Measurements from ENCODE around the gene PPP5C.

PPP5C gene

GRCh38 chr19:46383171-46383815 is 36.4 kb downstream of the PPP5C start:
- Histone ChIP-seq H3K27ac (no peak overlapping the region), H3K36me3 (ENCODE audit: insufficient read depth, low read length) (peaks cover 87% of the 10 kb centered on the region), H3K9me3 (ENCODE audit: low read depth, low read length) (peaks cover 7% of the 10 kb centered on the region), H3K9ac (ENCODE audit: insufficient read length) (no peak overlapping the region), H3K4me3 (no peak overlapping the region)
- TF ChIP-seq FOXP2 (optimal IDR thresholded peaks at IDR 0.05; ENCODE audit: control extremely low read depth, extremely low read length, insufficient read depth): no peak
- TF ChIP-seq EZH2 (IDR thresholded peaks at IDR 0.05): no peak
- TF ChIP-seq POLR2AphosphoS5 (IDR thresholded peaks at IDR 0.05; ENCODE audit: borderline replicate concordance, low read depth, low read length): no peak
- no peak for DNase-seq (ENCODE audit: low read depth, low spot score)

DNA sequence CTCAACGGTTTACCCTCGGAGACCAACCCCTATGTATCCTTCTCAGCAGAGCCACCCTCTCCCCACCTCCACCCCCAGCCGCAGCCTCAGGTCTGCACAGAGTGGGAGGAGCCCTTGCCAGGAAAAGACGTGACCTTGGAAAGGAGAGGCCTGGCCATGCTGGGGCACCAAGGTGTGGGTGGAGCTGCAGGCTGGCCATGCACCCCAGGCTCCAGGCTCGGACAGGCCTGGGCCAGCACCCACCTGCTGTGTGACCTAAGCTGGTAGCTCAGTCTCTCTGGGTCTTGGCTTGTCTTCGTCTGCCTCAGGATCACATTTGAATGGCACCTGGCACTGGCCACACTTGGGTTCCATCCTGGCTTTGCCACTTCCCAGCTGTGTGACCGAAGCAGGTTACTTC is 37.0 kb downstream of the PPP5C start:
- no peak overlapping the region for H3K9ac ChIP-seq (ENCODE audit: insufficient read length)
- DNase-seq (ENCODE audit: low read depth, low spot score): no peak
- H3K4me3 ChIP-seq: no peak overlapping the region
- peaks cover 90% of the 10 kb centered on the region for H3K36me3 ChIP-seq (ENCODE audit: insufficient read depth, low read length)
- H3K27ac ChIP-seq: no peak overlapping the region
- peaks cover 7% of the 10 kb centered on the region for H3K9me3 ChIP-seq (ENCODE audit: low read depth, low read length)
- TF ChIP-seq EZH2 (IDR thresholded peaks at IDR 0.05) (no peak), FOXP2 (optimal IDR thresholded peaks at IDR 0.05; ENCODE audit: control extremely low read depth, extremely low read length, insufficient read depth) (no peak), POLR2AphosphoS5 (IDR thresholded peaks at IDR 0.05; ENCODE audit: borderline replicate concordance, low read depth, low read length) (no peak)

DNA sequence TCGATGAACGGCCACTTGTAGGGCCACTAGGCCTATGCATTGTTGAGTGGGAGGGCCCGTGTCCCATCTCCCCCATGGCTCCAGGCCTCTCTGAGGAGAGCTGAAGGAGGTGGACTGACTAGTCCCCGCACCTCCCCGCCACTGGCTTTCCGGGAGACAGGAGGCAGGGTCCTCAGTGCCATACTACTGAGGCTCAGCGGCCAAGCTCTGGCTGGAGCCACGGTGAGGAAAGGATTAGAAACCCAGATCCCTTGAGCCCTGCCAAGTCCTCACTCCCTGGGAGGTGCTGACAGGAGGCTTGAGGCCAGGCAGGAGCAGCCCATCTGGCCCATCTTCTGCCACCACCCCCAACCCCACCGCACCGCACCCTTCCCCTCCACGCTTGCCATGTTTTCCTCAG is 37.5 kb downstream of the PPP5C start:
- TF ChIP-seq POLR2AphosphoS5 (IDR thresholded peaks at IDR 0.05; ENCODE audit: borderline replicate concordance, low read depth, low read length) (no peak), FOXP2 (optimal IDR thresholded peaks at IDR 0.05; ENCODE audit: control extremely low read depth, extremely low read length, insufficient read depth) (no peak), EZH2 (IDR thresholded peaks at IDR 0.05) (no peak)
- H3K9me3 ChIP-seq (ENCODE audit: low read depth, low read length): peaks cover 7% of the 10 kb centered on the region
- no peak overlapping the region for H3K4me3 ChIP-seq
- H3K36me3 ChIP-seq (ENCODE audit: insufficient read depth, low read length): peaks cover 89% of the 10 kb centered on the region
- no peak overlapping the region for H3K9ac ChIP-seq (ENCODE audit: insufficient read length)
- no peak for DNase-seq (ENCODE audit: low read depth, low spot score)
- H3K27ac ChIP-seq: no peak overlapping the region

DNA sequence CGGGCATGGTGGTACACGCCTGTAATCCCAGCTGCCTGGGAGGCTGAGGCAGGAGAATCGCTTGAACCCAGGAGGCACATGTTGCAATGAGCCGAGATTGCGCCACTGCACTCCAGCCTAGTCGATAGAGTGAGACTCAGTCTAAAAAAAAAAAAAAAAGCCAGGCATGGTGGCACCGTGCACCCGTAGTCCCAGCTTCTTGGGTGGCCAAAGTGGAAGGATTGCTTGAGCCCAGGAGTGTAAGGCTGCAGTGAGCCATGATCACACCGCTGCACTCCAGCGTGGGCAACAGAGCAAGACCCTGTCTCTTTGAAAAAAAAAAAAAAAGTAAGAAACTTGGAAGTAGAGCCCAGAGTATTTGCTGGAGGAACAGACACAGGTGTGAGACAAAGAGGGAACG is 38.7 kb downstream of the PPP5C start:
- peaks cover 89% of the 10 kb centered on the region for H3K36me3 ChIP-seq (ENCODE audit: insufficient read depth, low read length)
- no peak overlapping the region for H3K27ac ChIP-seq
- no peak overlapping the region for H3K9ac ChIP-seq (ENCODE audit: insufficient read length)
- H3K4me3 ChIP-seq: no peak overlapping the region
- H3K9me3 ChIP-seq (ENCODE audit: low read depth, low read length): peaks cover 3% of the 10 kb centered on the region; the same call in 1 of the 2 replicates
- DNase-seq (ENCODE audit: low read depth, low spot score): no peak
- TF ChIP-seq POLR2AphosphoS5 (IDR thresholded peaks at IDR 0.05; ENCODE audit: borderline replicate concordance, low read depth, low read length) (no peak), EZH2 (IDR thresholded peaks at IDR 0.05) (no peak), FOXP2 (optimal IDR thresholded peaks at IDR 0.05; ENCODE audit: control extremely low read depth, extremely low read length, insufficient read depth) (no peak)

GRCh38 chr19:46386151-46386550 is 39.3 kb downstream of the PPP5C start:
- H3K27ac ChIP-seq: no peak overlapping the region
- H3K36me3 ChIP-seq (ENCODE audit: insufficient read depth, low read length): peaks cover 89% of the 10 kb centered on the region
- no peak for TF ChIP-seq POLR2AphosphoS5 (IDR thresholded peaks at IDR 0.05; ENCODE audit: borderline replicate concordance, low read depth, low read length)
- TF ChIP-seq EZH2 (IDR thresholded peaks at IDR 0.05): no peak
- no peak for TF ChIP-seq FOXP2 (optimal IDR thresholded peaks at IDR 0.05; ENCODE audit: control extremely low read depth, extremely low read length, insufficient read depth)
- H3K9ac ChIP-seq (ENCODE audit: insufficient read length): no peak overlapping the region
- DNase-seq (ENCODE audit: low read depth, low spot score): no peak
- no peaks in the 10 kb centered on the region for H3K9me3 ChIP-seq (ENCODE audit: low read depth, low read length)
- no peak overlapping the region for H3K4me3 ChIP-seq

- no peak overlapping the region for H3K9ac ChIP-seq (ENCODE audit: insufficient read length)
- peaks cover 83% of the 10 kb centered on the region for H3K36me3 ChIP-seq (ENCODE audit: insufficient read depth, low read length)
- H3K4me3 ChIP-seq: no peak overlapping the region
- H3K27ac ChIP-seq: no peak overlapping the region
- no peak for TF ChIP-seq FOXP2 (optimal IDR thresholded peaks at IDR 0.05; ENCODE audit: control extremely low read depth, extremely low read length, insufficient read depth)
- no peak for TF ChIP-seq POLR2AphosphoS5 (IDR thresholded peaks at IDR 0.05; ENCODE audit: borderline replicate concordance, low read depth, low read length)
- no peak for TF ChIP-seq EZH2 (IDR thresholded peaks at IDR 0.05)
- DNase-seq (ENCODE audit: low read depth, low spot score): no peak
- H3K9me3 ChIP-seq (ENCODE audit: low read depth, low read length): no peaks in the 10 kb centered on the region
These were observed 40.3 kb downstream of the PPP5C start for GRCh38 chr19:46386996-46387712.

- Histone ChIP-seq H3K9ac (ENCODE audit: insufficient read length) (no peak overlapping the region), H3K36me3 (ENCODE audit: insufficient read depth, low read length) (peaks cover 77% of the 10 kb centered on the region), H3K4me3 (no peak overlapping the region), H3K9me3 (ENCODE audit: low read depth, low read length) (no peaks in the 10 kb centered on the region), H3K27ac (no peak overlapping the region)
- DNase-seq (ENCODE audit: low read depth, low spot score): no peak
- no peak for TF ChIP-seq POLR2AphosphoS5 (IDR thresholded peaks at IDR 0.05; ENCODE audit: borderline replicate concordance, low read depth, low read length)
- TF ChIP-seq FOXP2 (optimal IDR thresholded peaks at IDR 0.05; ENCODE audit: control extremely low read depth, extremely low read length, insufficient read depth): no peak
- no peak for TF ChIP-seq EZH2 (IDR thresholded peaks at IDR 0.05)
These were observed 40.8 kb downstream of the PPP5C start for GRCh38 chr19:46387713-46388130.

GRCh38 chr19:46388311-46389095 is 41.6 kb downstream of the PPP5C start:
- TF ChIP-seq POLR2AphosphoS5 (IDR thresholded peaks at IDR 0.05; ENCODE audit: borderline replicate concordance, low read depth, low read length) (no peak), EZH2 (IDR thresholded peaks at IDR 0.05) (no peak), FOXP2 (optimal IDR thresholded peaks at IDR 0.05; ENCODE audit: control extremely low read depth, extremely low read length, insufficient read depth) (no peak)
- Histone ChIP-seq H3K4me3 (no peak overlapping the region), H3K9me3 (ENCODE audit: low read depth, low read length) (no peaks in the 10 kb centered on the region), H3K9ac (ENCODE audit: insufficient read length) (no peak overlapping the region), H3K27ac (no peak overlapping the region), H3K36me3 (ENCODE audit: insufficient read depth, low read length) (peaks cover 70% of the 10 kb centered on the region)
- DNase-seq (ENCODE audit: low read depth, low spot score): no peak

Measured in SK-N-MC (cell line).